HCEC 1CT (cell line): Measurements from ENCODE around the gene MYADM.
"Not testable (repeated sequence)": the region's sequence is repeated elsewhere in the genome, so short reads cannot be mapped to it uniquely, and the experiment has no call there.

Experiments
- DNase-seq: peaks from one replicate; pipeline ENCODE4 v3.0.0-alpha.2; 2017

The MYADM gene, protein sequence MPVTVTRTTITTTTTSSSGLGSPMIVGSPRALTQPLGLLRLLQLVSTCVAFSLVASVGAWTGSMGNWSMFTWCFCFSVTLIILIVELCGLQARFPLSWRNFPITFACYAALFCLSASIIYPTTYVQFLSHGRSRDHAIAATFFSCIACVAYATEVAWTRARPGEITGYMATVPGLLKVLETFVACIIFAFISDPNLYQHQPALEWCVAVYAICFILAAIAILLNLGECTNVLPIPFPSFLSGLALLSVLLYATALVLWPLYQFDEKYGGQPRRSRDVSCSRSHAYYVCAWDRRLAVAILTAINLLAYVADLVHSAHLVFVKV

GRCh38 chr19:53867225-53868090 is at the start of gene MYADM:
MYADM (plus strand) TSS chr19:53867883; CDS start chr19:53873530, 5,647 bp downstream.
- peak; percentile 97 for DNase-seq

DNA sequence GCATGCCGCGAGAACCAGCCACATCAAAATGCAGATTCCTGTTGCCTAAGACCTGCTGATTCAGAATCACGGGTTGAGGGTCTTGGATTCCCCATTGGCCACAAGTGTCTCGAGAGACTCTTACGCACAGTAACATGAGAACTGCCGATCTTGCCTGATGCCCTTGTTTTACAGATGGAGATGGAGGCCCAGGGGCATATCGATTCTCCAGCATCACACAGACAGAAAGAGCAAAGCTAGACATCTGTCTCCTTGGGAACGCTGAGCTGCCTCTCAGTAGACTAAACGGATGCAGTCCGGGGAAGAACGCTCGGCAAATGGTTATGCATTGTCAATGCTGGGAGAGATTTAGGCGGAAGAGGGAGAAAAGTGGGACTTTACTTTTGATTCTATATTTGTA is 48.9 kb upstream of the MYADM start:
- no peak for DNase-seq

GRCh38 chr19:53819861-53820260 is 47.8 kb upstream of the MYADM start:
- DNase-seq, result no peak

GRCh38 chr19:53823380-53824120 is 44.1 kb upstream of the MYADM start:
- no peak for DNase-seq

DNA sequence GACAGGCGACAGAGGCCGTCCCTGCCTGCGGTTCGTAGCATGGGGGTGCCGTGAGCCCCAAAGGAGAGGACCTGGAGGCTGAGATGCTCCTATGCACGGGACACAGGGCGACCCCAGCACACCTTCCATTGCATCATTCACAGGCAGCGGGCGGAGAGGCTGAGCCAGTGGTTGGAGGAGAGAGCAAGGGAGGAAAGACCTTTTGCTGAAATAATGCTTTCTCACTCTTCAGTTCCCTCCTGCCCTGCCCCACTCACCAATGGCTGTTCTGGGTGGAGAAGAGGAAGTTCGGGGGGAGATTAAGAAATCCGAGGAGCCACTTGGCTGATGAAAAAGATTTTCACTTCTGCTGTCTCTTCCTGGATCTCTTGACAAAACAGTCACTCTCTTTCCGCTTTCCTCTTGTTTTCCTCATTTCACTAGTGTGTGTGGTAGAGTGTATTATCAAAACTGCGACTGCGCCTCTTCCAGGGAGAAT is 43.5 kb upstream of the MYADM start, which contains the start of gene NLRP12:
NLRP12 (minus strand) TSS at position 181 of the 478 bp plus-strand sequence; CDS start at position 41, 140 bp downstream.
- no peak for DNase-seq

- no peak for DNase-seq
Measured at GRCh38 chr19:53826876-53827275, 40.8 kb upstream of the MYADM start.

GRCh38 chr19:53828531-53828930 is 39.2 kb upstream of the MYADM start:
- no peak for DNase-seq

GRCh38 chr19:53832861-53833260 is 34.8 kb upstream of the MYADM start:
- DNase-seq, result not testable (repeated sequence)

- DNase-seq, result not testable (repeated sequence)
Measured at GRCh38 chr19:53838446-53838845, 29.2 kb upstream of the MYADM start.

- not testable (repeated sequence) for DNase-seq
Measured at GRCh38 chr19:53840241-53840640, 27.4 kb upstream of the MYADM start.

DNA sequence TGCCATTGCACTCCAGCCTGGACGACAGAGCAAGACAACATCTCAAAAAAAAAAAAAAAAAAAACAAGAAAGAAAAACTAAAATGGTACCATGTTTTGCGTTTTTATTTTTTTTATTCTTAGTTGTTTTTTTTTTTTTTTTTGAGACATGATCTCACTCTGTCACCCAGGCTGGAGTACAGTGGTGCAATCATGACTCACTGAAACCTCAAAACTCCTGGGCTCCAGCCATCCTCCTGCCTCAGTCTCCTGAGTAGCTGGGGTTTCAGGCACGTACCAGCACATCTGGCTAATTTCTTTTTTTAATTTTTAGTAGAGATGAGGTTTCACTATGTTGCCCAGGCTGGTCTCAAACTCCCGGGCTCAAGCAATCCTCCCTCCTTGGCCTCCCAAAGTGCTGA is 26.8 kb upstream of the MYADM start:
- peak; percentile 71 for DNase-seq

- DNase-seq, result no peak
Measured at GRCh38 chr19:53844849-53845246, 22.8 kb upstream of the MYADM start.

- no peak for DNase-seq
Measured at GRCh38 chr19:53847555-53847954, 20.1 kb upstream of the MYADM start.

DNA sequence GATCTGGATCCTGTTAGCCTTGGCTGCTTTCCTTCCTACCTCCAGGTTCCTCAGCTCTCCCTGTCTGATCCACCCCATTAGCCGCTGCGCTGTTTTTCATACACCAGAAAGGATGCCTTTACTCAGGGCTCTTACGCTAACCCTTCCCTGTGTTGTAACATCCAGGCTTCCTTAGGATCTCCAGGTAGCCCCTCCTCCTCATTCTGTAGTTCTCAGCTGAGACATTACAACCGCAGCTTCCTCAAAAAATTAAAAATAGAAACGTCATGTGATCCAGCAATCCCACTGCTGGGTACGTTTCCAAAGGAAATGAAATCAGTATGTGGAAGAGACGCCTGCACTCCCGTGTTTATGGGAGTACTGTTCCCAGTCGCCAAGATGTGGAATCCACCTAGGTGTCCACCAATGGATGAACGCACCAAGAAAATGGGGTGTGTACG is 18.4 kb upstream of the MYADM start:
- peak; percentile 32 for DNase-seq

DNA sequence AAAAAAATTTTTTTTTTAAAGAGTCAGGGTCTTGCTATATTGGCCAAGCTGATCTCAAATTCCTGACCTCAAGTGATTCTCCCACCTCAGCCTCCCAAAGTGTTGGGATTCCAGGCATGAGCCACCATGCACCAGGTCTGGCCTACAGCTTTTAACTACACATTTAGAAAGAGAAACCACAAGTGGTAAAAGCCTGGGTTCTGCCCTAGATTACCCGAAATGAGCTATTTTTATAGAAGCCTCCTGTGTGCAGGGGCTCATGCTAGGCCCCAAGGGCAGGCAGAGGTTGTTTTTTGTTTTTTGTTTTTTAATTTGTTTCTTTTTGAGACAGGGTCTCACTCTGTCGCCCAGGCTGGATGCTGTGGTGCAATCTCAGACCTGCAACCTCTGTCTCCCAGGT is 14.0 kb upstream of the MYADM start:
- DNase-seq, result no peak

GRCh38 chr19:53864308-53864836 is 3.3 kb upstream of the MYADM start:
- DNase-seq, result no peak

DNA sequence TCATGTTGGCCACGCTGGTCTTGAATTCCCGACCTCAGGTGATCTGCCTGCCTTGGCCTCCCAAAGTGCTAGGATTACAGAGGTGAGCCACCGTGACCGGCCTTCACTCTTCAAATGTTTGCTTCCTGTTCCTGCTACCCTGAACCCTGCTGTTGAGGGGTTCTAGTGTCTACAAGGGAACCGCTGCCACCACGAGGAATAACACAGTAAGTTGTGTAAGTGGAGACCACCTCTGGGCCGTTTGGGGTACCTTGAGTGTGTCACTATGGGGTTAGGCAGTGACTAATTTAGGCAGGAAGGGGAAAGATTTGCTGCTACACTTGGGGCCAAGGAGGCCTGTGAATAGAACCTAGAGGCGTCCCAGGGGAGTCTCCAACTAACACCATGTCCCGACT is 2.2 kb upstream of the MYADM start:
- DNase-seq, result no peak

DNA sequence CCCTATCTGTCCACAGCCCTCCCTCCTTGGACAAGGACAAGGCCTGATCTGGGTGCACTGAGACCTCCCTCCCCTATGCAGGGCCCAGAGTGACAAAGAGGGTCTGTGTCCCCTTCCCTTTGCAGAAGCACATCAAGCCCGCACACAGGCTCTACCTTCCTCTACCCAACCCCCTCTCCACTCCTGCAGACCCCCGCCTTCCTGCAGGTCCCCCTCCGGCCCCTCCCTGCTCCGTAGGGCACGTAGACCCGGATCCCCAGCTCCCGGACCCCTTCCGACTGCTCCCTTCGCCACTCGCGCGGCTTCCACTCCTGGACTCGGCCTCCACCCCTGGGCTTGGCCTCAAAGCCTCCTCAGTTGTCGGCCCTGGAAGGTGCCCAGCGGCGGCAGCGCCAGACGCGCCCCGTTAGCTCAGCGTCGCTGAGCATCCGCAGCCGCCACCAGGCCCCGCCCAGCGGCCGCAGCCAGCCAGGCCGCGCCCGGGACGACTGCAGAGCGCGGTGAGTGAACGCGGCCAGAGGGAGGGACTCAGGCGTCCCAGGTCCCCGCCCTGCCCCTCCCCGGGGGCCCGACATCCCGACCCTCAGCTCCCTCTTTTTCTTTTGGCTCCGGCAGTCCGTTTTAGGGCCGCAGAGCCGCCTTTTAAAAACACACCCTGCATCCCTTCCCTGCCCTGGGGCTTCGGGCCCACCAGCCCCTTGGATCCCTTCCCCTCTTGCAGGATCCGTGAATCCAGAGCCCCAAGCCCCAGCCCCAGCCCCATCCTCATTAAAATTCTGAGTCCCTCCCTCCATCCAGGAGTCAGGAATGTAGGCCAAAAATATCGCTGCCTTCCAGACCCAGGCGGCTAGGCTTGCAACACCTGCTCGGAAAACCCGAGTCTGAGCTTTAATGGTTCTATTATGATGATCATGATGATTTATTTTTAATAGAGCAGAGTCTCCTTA is 1.5 kb upstream of the MYADM start:
- DNase-seq, result peak; percentile 61

DNA sequence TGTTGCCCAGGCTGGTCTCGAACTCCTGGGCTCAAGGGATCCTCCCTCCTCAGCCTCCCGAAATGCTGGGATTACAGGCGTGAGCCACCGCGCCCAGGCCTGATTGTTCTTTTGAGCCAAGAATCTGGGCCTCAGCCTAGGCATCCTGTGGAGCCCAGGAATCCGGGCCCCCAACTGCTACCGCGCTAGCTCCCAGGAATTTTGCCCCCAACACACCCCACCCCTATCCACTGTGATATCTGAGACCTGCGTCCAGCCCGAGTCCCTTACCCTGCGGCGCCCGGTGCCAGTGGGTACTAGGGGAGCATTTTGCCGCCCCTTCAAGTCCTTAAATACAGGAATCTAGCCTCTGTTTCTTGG is 838 bp upstream of the MYADM start:
- no peak for DNase-seq

GRCh38 chr19:53868091-53868891 is 608 bp downstream of the MYADM start:
- peak; percentile 74 for DNase-seq
